BJ (cell line): Measurements from ENCODE around the gene TFB2M. TPM values are rescaled to one million over a fixed set of nuclear protein-coding genes. Genes with fewer than 3 reads are reported as not detected.
A peak's percentile ranks its signal among the peaks of the same experiment; 100 is the strongest.

Source experiments
- CTCF ChIA-PET: fragments of 350-600 bp; formaldehyde crosslinking; extraction: SDS; loops from one replicate; lab custom pipeline; 2021; ENCODE audit warnings: antibody characterized with exemption, inconsistent platforms; lab: Yijun Ruan, JAX
- POLR2A ChIA-PET: fragments of 300-600 bp; sonication (Branson Sonifier 250); formaldehyde crosslinking; extraction: SDS; loops from one replicate; lab custom pipeline; 2021; ENCODE audit warnings: antibody characterized with exemption; lab: Charles Lee
- DNase-seq: peaks from one replicate; pipeline ENCODE4 v3.0.0-alpha.2; 2011; ENCODE audit warnings: low read depth
- H3K27me3 ChIP-seq: 2 replicates; pipeline ENCODE4 v1.6.0; 2011; ENCODE audit warnings: low read length; ENCODE audit not compliant: control insufficient read depth, insufficient read depth
- H3K36me3 ChIP-seq: 2 replicates; pipeline ENCODE4 v1.5.1; 2011; ENCODE audit warnings: low read length; ENCODE audit not compliant: control insufficient read depth, insufficient read depth
- H3K4me3 ChIP-seq: 2 replicates; pipeline ENCODE4 v1.5.1; 2011; ENCODE audit warnings: low read depth, mild to moderate bottlenecking, control low read depth, low read length
- polyA plus RNA-seq: library from polyadenylated mRNA; depleted of rRNA; stranded (reverse); fragments of >200 nt; gene quantifications from 2 replicates; pipeline ENCODE4 v1.2.3, GENCODE V29; 2011
- TF ChIP-seq, protein P1 (sequence below): IDR thresholded peaks from 2 replicates; pipeline ENCODE4 v1.5.1; 2011; ENCODE audit warnings: low read depth, mild to moderate bottlenecking, control low read depth, inconsistent platforms, low read length, moderate library complexity; ENCODE audit not compliant: insufficient read depth

TFB2M gene
- polyA plus RNA-seq, 1 experiment: 10.9 TPM

DNA sequence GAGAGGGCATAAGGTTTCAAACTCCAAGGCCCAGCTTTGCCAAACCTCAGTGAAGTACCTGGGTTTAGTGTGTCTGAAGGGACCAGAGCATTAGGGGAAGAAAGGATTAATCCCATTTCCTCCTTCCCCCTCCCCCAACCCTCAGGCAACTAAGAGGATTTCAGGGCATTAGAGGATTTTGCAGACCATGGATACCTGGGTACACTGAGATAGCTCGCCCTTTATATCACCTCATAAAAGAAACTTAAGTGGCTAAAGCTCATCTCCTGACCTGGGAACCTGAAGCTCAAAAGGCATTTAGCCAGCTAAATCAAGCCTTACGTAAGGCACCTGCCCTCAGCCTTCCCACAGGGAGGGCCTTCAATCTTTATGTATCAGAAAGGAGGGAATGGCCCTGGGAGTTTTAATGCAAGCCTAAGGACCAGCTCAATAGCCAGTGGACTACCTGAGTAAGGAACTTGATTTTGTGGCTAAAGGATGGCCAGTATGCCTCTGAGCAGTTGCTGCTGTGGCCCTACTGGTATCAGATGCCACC is 32.6 kb downstream of the TFB2M start:
- H3K36me3 ChIP-seq: no peaks in the 10 kb centered on the region
- H3K4me3 ChIP-seq: no peak overlapping the region
- CTCF ChIA-PET: interaction anchor here (1.2 to 1.3 kb wide), 2 partner anchors 10 to 41 kb away, joined by 3 read pairs; no protein-coding TSS in a partner anchor
- TF ChIP-seq, protein P1, sequence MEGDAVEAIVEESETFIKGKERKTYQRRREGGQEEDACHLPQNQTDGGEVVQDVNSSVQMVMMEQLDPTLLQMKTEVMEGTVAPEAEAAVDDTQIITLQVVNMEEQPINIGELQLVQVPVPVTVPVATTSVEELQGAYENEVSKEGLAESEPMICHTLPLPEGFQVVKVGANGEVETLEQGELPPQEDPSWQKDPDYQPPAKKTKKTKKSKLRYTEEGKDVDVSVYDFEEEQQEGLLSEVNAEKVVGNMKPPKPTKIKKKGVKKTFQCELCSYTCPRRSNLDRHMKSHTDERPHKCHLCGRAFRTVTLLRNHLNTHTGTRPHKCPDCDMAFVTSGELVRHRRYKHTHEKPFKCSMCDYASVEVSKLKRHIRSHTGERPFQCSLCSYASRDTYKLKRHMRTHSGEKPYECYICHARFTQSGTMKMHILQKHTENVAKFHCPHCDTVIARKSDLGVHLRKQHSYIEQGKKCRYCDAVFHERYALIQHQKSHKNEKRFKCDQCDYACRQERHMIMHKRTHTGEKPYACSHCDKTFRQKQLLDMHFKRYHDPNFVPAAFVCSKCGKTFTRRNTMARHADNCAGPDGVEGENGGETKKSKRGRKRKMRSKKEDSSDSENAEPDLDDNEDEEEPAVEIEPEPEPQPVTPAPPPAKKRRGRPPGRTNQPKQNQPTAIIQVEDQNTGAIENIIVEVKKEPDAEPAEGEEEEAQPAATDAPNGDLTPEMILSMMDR: no peak
- POLR2A ChIA-PET: no interaction called here
- no peak for DNase-seq
- no peaks in the 10 kb centered on the region; the same call in 1 of the 2 replicates for H3K27me3 ChIP-seq

GRCh38 chr1:246532519-246532918 is 33.5 kb downstream of the TFB2M start:
- TF ChIP-seq, protein P1: 0 out of 2 replicates have a peak, but pooled peaks have one; percentile 11
- ChIA-PET CTCF (interaction anchor here (0.6 to 1.8 kb wide), 2 partner anchors 10 to 603 kb away, joined by 4 to 7 read pairs; no protein-coding TSS in a partner anchor), POLR2A (no interaction called here)
- Histone ChIP-seq H3K27me3 (no peaks in the 10 kb centered on the region; the same call in 1 of the 2 replicates), H3K36me3 (no peaks in the 10 kb centered on the region), H3K4me3 (no peak overlapping the region)
- no peak for DNase-seq

DNA sequence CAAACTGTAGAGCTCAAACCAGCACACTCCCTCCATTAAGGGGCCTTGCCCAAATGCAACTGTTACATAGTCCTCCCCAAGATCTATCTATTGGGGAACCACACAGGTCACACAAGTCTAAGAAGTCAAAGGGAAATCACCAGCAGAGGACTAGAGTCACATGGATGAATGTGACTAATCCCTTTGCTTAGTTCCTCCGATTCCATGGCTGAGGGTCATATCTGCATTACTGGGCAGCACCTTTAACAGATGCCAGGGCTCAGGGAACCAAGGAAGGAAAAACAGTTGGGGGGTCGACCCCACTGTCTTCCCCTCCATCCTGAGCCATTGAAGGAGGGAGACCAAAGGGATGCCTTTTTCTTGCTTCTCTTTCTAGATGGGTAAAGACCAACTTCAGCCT is 35.6 kb downstream of the TFB2M start:
- H3K36me3 ChIP-seq: no peaks in the 10 kb centered on the region
- no peak for DNase-seq
- H3K27me3 ChIP-seq: no peaks in the 10 kb centered on the region; the same call in 1 of the 2 replicates
- ChIA-PET POLR2A (no interaction called here), CTCF (interaction anchor here (1.2 to 1.8 kb wide), 2 partner anchors 12 to 14 kb away, joined by 3 to 7 read pairs; no protein-coding TSS in a partner anchor)
- H3K4me3 ChIP-seq: no peak overlapping the region
- TF ChIP-seq, protein P1: no peak

DNA sequence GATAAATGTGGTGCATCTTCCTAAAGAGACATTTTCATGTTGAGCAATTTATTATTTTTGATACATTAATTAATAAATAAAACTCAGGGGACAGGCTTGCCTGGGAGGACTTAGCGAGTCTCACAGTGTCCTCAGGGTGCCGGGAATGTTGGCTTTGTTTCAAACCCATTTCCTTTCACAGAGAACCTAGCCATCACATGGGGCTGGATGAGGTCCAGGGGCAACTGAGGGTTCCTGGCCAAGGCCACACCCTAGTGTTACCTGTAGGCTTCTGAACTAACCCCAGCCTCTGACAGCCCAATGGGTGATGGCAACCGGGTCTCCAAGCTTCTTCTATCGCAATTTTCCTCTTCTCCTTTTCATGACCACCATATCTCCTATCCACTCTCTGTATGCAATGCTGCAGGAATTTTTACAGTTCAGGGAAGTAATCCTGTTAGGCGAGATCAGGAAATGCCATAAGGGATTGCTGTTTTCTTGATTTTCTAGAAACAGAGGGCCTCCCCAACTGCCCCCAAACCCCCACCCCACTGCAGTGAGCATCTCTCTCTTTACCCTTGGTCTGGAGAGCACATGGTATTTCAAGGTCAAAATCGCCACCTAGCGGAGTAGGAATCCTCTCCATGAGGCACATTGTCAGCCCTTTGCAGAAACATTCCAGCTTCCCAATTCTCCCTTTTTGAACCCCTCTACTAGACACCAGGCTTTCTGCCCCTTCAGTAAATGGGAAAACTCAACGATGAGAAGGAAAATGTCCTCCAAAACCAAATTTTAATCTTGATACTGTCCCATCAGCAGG is 36.9 kb downstream of the TFB2M start:
- Histone ChIP-seq H3K4me3 (no peak overlapping the region), H3K27me3 (peaks cover 2% of the 10 kb centered on the region; the same call in 1 of the 2 replicates), H3K36me3 (no peaks in the 10 kb centered on the region)
- TF ChIP-seq, protein P1: no peak
- CTCF ChIA-PET: no interaction called here
- DNase-seq: no peak
- POLR2A ChIA-PET: no interaction called here

DNA sequence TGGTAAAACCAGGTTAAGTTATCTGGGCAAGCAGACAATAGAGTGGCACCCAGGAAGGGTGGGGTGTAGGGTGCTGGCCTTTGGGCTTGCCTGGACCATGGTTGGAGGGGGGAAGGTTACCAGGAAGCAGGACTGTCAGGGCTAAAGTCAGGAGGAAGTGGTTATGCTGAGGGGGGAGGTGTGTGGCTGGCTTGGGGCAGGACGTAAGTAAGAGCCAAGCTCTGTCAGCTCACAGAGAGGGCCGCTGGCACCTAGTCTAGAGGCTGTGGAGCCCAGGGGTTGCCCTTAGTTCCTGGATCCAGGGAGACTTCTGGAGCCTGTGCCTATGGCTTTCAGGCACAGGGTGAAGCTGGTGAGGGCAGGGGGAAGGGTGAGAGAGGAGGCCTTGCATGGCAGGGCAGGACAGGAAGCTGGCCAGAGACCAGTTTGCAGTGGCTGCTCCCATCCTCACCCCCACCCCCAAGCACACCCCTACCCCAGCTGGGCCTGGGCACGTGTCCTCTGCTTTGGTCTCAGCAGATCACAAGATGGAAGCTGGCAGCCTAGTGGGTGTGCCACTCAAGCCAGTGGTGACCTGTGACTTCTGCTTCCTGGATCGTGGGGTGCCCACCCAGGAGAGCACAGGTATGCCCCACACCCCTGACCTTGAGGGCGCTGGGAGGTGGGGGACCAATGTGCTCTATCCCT is 38.5 kb downstream of the TFB2M start:
- CTCF ChIA-PET: no interaction called here
- no peak overlapping the region for H3K4me3 ChIP-seq
- peaks cover 2% of the 10 kb centered on the region; the same call in 1 of the 2 replicates for H3K27me3 ChIP-seq
- no peaks in the 10 kb centered on the region for H3K36me3 ChIP-seq
- TF ChIP-seq, protein P1: no peak
- no peak for DNase-seq
- POLR2A ChIA-PET: no interaction called here
